Activated CD8-positive, alpha-beta T cell treated with anti-CD3 and anti-CD28 coated beads for 36 hours (primary cell): Measurements from ENCODE around the gene PTGDS. TPM values are rescaled to one million over a fixed set of nuclear protein-coding genes. Genes with fewer than 3 reads are reported as not detected.

Source experiments
- ATAC-seq: fragments of 200-7000 bp; cut with Tn5 transposase; one replicate; pipeline ENCODE4 v1.10.0; 2021; ENCODE audit warnings: mild to moderate bottlenecking, moderate library complexity
- CTCF ChIA-PET: fragments of 350-600 bp; sonication (Branson Sonifier 250); formaldehyde crosslinking; loops from one replicate; lab custom pipeline; 2021; ENCODE audit warnings: antibody characterized with exemption; lab: Charles Lee
- POLR2A ChIA-PET: fragments of 350-600 bp; sonication (Branson Sonifier 250); formaldehyde crosslinking; loops from one replicate; lab custom pipeline; 2021; ENCODE audit warnings: antibody characterized with exemption; lab: Charles Lee
- DNase-seq: peaks from one replicate; pipeline ENCODE4 v3.0.0-alpha.2; 2020
- H3K27ac Mint-ChIP-seq: one replicate; pipeline ENCODE4 v1.8.0; 2021; ENCODE audit warnings: mild to moderate bottlenecking, mixed read lengths
- H3K27me3 Mint-ChIP-seq: one replicate; pipeline ENCODE4 v1.8.0; 2021; ENCODE audit warnings: mixed read lengths
- H3K36me3 Mint-ChIP-seq: one replicate; pipeline ENCODE4 v1.8.0; 2021; ENCODE audit warnings: low read depth, mixed read lengths
- H3K4me1 Mint-ChIP-seq: one replicate; pipeline ENCODE4 v1.8.0; 2021; ENCODE audit warnings: low read depth, mixed read lengths
- H3K4me3 Mint-ChIP-seq: one replicate; pipeline ENCODE4 v1.8.0; 2021; ENCODE audit warnings: mild to moderate bottlenecking, moderate library complexity, mixed read lengths
- H3K9me3 Mint-ChIP-seq: one replicate; pipeline ENCODE4 v1.8.0; 2021; ENCODE audit warnings: mixed read lengths
- intact Hi-C: fragments of 100-400 bp; cut with micrococcal nuclease; formaldehyde crosslinking; loops from one replicate; pipeline ENCODE4 v1.10.0; 2022
- total RNA-seq, 2 experiments: library from RNA; stranded (reverse); gene quantifications; one replicate each; pipeline ENCODE4 v1.2.3, GENCODE V29; 2021
- TF ChIP-seq, protein P1 (sequence below): fragments of 200-600 bp; IDR thresholded peaks from one replicate; pipeline ENCODE4 v1.8.0; 2022; ENCODE audit warnings: antibody characterized with exemption, mild to moderate bottlenecking

PTGDS gene
- total RNA-seq = not detected

DNA sequence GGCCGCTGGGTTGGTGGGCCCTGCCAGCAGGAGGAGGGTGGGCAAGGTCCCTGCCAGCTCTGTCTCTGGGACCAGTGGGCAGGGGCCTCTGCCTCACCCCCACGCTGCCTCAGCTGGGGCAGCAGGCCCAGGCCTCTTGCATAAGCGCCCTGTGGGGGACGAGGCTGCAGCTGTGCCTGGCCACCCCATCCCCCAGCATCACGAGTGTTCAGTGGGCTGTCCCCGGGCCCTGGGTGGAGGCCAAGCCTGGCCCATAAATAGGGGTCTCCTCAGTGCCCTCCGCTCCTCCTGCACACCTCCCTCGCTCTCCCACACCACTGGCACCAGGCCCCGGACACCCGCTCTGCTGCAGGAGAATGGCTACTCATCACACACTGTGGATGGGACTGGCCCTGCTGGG, at the start of gene PTGDS:
TSS of gene PTGDS (plus strand) at position 282 of the 400 bp plus-strand sequence. CDS start at position 357, 75 bp downstream.
- Mint-ChIP-seq H3K27me3 (no peaks in the 10 kb centered on the region), H3K9me3 (no peaks in the 10 kb centered on the region), H3K27ac (no peak within 1 kb of the TSS), H3K36me3 (no peaks in the 10 kb centered on the region), H3K4me3 (no peak within 1 kb of the TSS), H3K4me1 (peaks cover 20% of the 10 kb centered on the region)
- no peak for DNase-seq
- intact Hi-C loops = no loop called here
- no peak for ATAC-seq
- TF ChIP-seq, protein P1, sequence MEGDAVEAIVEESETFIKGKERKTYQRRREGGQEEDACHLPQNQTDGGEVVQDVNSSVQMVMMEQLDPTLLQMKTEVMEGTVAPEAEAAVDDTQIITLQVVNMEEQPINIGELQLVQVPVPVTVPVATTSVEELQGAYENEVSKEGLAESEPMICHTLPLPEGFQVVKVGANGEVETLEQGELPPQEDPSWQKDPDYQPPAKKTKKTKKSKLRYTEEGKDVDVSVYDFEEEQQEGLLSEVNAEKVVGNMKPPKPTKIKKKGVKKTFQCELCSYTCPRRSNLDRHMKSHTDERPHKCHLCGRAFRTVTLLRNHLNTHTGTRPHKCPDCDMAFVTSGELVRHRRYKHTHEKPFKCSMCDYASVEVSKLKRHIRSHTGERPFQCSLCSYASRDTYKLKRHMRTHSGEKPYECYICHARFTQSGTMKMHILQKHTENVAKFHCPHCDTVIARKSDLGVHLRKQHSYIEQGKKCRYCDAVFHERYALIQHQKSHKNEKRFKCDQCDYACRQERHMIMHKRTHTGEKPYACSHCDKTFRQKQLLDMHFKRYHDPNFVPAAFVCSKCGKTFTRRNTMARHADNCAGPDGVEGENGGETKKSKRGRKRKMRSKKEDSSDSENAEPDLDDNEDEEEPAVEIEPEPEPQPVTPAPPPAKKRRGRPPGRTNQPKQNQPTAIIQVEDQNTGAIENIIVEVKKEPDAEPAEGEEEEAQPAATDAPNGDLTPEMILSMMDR = no peak
- POLR2A ChIA-PET = interaction anchor here (1.2 to 1.3 kb wide), 2 partner anchors 14 to 47 kb away, joined by 3 to 5 read pairs; no protein-coding TSS in a partner anchor
- CTCF ChIA-PET = interaction anchor here (1.8 to 4.5 kb wide), 2 partner anchors 12 to 58 kb away, joined by 7 to 24 read pairs; no protein-coding TSS in a partner anchor

DNA sequence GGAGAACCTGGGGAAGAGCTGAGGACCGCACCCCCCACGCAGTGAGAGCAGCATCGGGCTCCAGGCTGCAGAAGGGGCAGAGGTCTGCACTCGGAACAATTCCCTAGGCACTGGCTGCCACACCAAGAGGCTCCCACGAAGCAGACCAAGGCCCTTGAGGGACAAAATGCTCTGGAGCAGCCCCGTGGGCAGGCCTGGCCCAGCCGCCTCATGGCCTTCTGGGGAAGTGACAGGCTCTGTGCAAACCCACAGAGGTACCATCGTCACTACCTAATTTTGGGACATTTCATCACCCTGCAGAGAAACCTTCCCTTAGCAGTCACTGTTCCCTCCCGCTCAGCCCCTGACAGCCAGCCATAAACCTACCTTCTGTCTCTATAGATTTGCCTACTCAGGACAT, 48.7 kb upstream of the PTGDS start:
- CTCF ChIA-PET = no interaction called here
- Mint-ChIP-seq H3K9me3 (no peaks in the 10 kb centered on the region), H3K27me3 (no peaks in the 10 kb centered on the region), H3K36me3 (peaks cover 22% of the 10 kb centered on the region), H3K27ac (peak overlapping the region; percentile 6), H3K4me3 (no peak overlapping the region), H3K4me1 (peaks cover 5% of the 10 kb centered on the region)
- POLR2A ChIA-PET = interaction anchor here (0.6 kb wide), 1 partner anchor 511 kb away, joined by 4 read pairs; no protein-coding TSS in a partner anchor
- DNase-seq (no peak), ATAC-seq (no peak)
- intact Hi-C loops = no loop called here
- TF ChIP-seq, protein P1 = no peak

DNA sequence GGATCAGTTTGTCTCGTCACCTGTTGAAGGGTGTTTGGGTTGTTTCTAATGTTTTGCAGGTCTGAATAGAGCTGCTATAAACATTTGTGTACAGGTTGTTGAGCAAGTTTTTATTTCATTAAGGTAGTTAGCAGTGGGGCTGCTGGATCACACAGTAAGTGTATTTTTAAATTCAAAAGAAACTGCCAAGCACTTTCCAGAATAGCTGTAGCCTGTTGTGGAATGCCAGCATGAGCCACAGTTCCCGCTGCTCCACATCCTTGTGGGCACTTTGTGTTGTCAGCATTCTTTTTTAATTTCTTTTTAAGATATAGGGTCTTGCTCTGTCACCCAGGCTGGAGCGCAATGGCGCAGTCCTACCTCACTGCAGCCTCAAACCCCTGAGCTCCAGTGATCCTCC, 47.3 kb upstream of the PTGDS start:
- intact Hi-C loops = no loop called here
- ChIA-PET POLR2A (interaction anchor here (0.9 kb wide), 1 partner anchor 47 kb away, joined by 3 read pairs; no protein-coding TSS in a partner anchor), CTCF (no interaction called here)
- Mint-ChIP-seq H3K9me3 (no peaks in the 10 kb centered on the region), H3K27ac (no peak overlapping the region), H3K4me1 (peaks cover 5% of the 10 kb centered on the region), H3K4me3 (no peak overlapping the region), H3K36me3 (peaks cover 22% of the 10 kb centered on the region), H3K27me3 (no peaks in the 10 kb centered on the region)
- no peak for DNase-seq
- TF ChIP-seq, protein P1 = no peak
- ATAC-seq = no peak

DNA sequence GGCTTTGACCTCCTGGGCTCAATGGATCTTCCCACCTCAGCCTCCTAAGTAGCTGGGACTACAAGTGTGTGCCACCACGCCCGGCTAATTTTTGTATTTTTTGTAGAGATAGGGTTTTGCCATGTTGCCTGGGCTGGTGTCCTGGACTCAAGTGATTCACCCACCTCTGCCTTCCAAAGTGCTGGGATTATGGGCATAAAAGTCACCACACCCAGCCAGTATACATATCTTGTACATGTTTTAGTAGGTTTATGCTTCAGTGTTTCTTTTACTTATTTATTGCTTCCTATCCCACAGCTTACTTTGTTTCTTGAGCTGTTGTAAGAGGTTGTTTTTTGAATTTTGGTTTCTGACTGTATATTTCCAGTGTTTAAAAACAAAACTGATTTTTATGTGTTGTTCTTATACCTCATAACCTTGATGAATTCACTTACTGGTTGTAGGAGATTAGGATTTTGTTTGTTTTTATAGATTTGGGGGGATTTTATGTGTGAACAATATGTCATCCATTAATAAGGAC, 45.6 kb upstream of the PTGDS start:
- ATAC-seq (no peak), DNase-seq (no peak)
- intact Hi-C loops = no loop called here
- H3K9me3 Mint-ChIP-seq = no peaks in the 10 kb centered on the region
- H3K27ac Mint-ChIP-seq = peak overlapping the region; percentile 10
- POLR2A ChIA-PET = interaction anchor here (0.6 to 0.8 kb wide), 2 partner anchors 56 to 61 kb away, joined by 3 to 8 read pairs; partner anchors contain the start of gene PAXX
- CTCF ChIA-PET = no interaction called here
- no peak overlapping the region for H3K4me3 Mint-ChIP-seq
- TF ChIP-seq, protein P1 = no peak
- H3K27me3 Mint-ChIP-seq = no peaks in the 10 kb centered on the region
- peaks cover 22% of the 10 kb centered on the region for H3K36me3 Mint-ChIP-seq
- H3K4me1 Mint-ChIP-seq = peaks cover 5% of the 10 kb centered on the region

DNA sequence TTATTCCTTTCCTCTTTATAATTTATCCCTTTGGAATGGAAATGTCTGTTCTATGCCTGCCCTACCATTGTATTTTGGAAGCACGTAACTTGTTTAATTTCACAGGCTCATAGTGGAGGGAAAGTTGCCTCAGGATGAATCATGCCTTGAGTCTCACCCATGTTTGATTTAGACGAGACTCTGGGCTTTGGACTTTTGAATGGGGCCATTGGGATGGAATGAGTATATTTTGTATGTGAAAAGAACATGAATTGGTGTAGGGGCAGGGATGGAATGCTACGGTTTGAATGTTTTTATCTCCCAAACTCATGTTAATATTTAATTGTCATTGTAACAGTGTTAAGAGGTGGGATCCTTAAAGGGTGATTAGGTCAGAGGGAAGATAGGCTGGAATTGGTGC, 43.0 kb upstream of the PTGDS start:
- Mint-ChIP-seq H3K4me3 (no peak overlapping the region), H3K27me3 (no peaks in the 10 kb centered on the region), H3K9me3 (no peaks in the 10 kb centered on the region), H3K27ac (no peak overlapping the region), H3K36me3 (peaks cover 17% of the 10 kb centered on the region), H3K4me1 (peaks cover 5% of the 10 kb centered on the region)
- CTCF ChIA-PET = interaction anchor here (0.9 kb wide), 1 partner anchor 14 kb away, joined by 3 read pairs; no protein-coding TSS in a partner anchor
- ATAC-seq (no peak), DNase-seq (no peak)
- TF ChIP-seq, protein P1 = no peak
- POLR2A ChIA-PET = interaction anchor here (1.3 kb wide), 1 partner anchor 131 kb away, joined by 3 read pairs; no protein-coding TSS in a partner anchor
- intact Hi-C loops = no loop called here
